SK-N-SH (cell line): ENCODE measurements around the gene ABHD10. TPM values are rescaled to one million over a fixed set of nuclear protein-coding genes. Genes with fewer than 3 reads are reported as not detected.

Source experiments
- CTCF ChIA-PET: fragments of 300-600, 350-600 bp; formaldehyde crosslinking; extraction: SDS; loops from one replicate; lab custom pipeline; 2021; lab: Yijun Ruan, JAX
- POLR2A ChIA-PET: fragments of 350-600 bp; sonication (Branson Sonifier 250); formaldehyde crosslinking; extraction: SDS; loops from one replicate; lab custom pipeline; 2020; ENCODE audit warnings: antibody characterized with exemption, inconsistent platforms; lab: Yijun Ruan, JAX
- DNase-seq: peaks from one replicate; pipeline ENCODE4 v3.0.0; 2012
- H2AFZ ChIP-seq: fragments of 200-600 bp; sonication (generic); 2 replicates; pipeline ENCODE4 v1.8.1; 2016; ENCODE audit warnings: antibody characterized with exemption, mild to moderate bottlenecking, low read depth
- H3F3A ChIP-seq: fragments of 200-600 bp; sonication (generic); replicated peaks from 2 replicates; pipeline ENCODE3; 2016; ENCODE audit warnings: antibody characterized with exemption, mild to moderate bottlenecking; ENCODE audit not compliant: insufficient read depth
- H3K27ac ChIP-seq, 2 experiments: fragments of 200-500 bp in 1 of 2; fragments of 200-600 bp in 1 of 2; sonication (Bioruptor generic) in 1 of 2; sonication (generic), shearing (Covaris generic) in 1 of 2; 2 replicates each; pipeline versions ENCODE4 v1.5.1 to v1.6.1; 2014 to 2016; ENCODE audit warnings: low read depth in 2 of 2, inconsistent platforms in 1 of 2, low read length in 1 of 2, mild to moderate bottlenecking in 1 of 2, mixed read lengths in 1 of 2
- H3K27me3 ChIP-seq: fragments of 200-600 bp; sonication (generic), shearing (Covaris generic); 2 replicates; pipeline ENCODE4 v1.6.1; 2016; ENCODE audit warnings: mixed run types; ENCODE audit not compliant: insufficient read depth
- H3K36me3 ChIP-seq, 2 experiments: fragments of 200-500 bp in 1 of 2; fragments of 200-600 bp in 1 of 2; sonication (Bioruptor generic) in 1 of 2; sonication (generic) in 1 of 2; replicated peaks in 1 of 2; 2 replicates each; pipeline versions ENCODE3 to v1.5.1; 2014 to 2016; ENCODE audit warnings: low read length in 1 of 2, mild to moderate bottlenecking in 1 of 2; ENCODE audit not compliant: insufficient read depth in 2 of 2, control insufficient read depth in 1 of 2
- H3K4me1 ChIP-seq, 2 experiments: fragments of 200-500 bp in 1 of 2; fragments of 200-600 bp in 1 of 2; sonication (Bioruptor generic) in 1 of 2; sonication (generic), shearing (Covaris generic) in 1 of 2; 2 replicates each; pipeline versions ENCODE4 v1.5.1 to v1.6.1; 2014 to 2016; ENCODE audit warnings: low read depth in 1 of 2, low read length in 1 of 2, mixed run types in 1 of 2; ENCODE audit not compliant: insufficient read depth in 2 of 2, control insufficient read depth in 1 of 2
- H3K4me2 ChIP-seq: fragments of 200-600 bp; sonication (generic), shearing (Covaris generic); 2 replicates; pipeline ENCODE4 v1.6.1; 2017; ENCODE audit warnings: mixed run types
- H3K4me3 ChIP-seq, 2 experiments: fragments of 200-500 bp in 1 of 2; fragments of 200-600 bp in 1 of 2; sonication (Bioruptor generic) in 1 of 2; sonication (generic), shearing (Covaris generic) in 1 of 2; 2 replicates each; pipeline versions ENCODE4 v1.5.1 to v1.8.1; 2014 to 2016; ENCODE audit warnings: low read depth in 2 of 2, inconsistent platforms in 1 of 2, low read length in 1 of 2, mild to moderate bottlenecking in 1 of 2, mixed read lengths in 1 of 2, moderate library complexity in 1 of 2
- H3K79me2 ChIP-seq: fragments of 200-600 bp; sonication (generic); 2 replicates; pipeline ENCODE4 v1.8.1; 2017; ENCODE audit warnings: mild to moderate bottlenecking; ENCODE audit not compliant: insufficient read depth
- H3K9ac ChIP-seq: fragments of 200-600 bp; sonication (generic); 2 replicates; pipeline ENCODE4 v1.6.1; 2017; ENCODE audit warnings: mixed run types
- H3K9me2 ChIP-seq: fragments of 200-600 bp; sonication (generic); 2 replicates; pipeline ENCODE4 v1.6.1; 2017; ENCODE audit warnings: mixed run types
- H3K9me3 ChIP-seq: fragments of 200-600 bp; sonication (generic); 2 replicates; pipeline ENCODE4 v1.6.1; 2017; ENCODE audit warnings: mixed run types, mild to moderate bottlenecking, moderate library complexity
- H4K20me1 ChIP-seq: fragments of 200-600 bp; sonication (generic); 2 replicates; pipeline ENCODE4 v1.6.1; 2017; ENCODE audit warnings: mild to moderate bottlenecking, mixed run types; ENCODE audit not compliant: insufficient read depth
- CHD2 ChIP-seq: fragments of 150-350 bp; IDR thresholded peaks from 2 replicates; pipeline ENCODE4 v1.6.1; 2018; ENCODE audit warnings: low read length; ENCODE audit not compliant: partially characterized antibody
- EP300 ChIP-seq, 2 experiments: IDR thresholded peaks; 2 replicates each; pipeline versions ENCODE4 v1.4.0 to v1.6.1; 2012; ENCODE audit warnings: borderline replicate concordance in 1 of 2, low read depth in 1 of 2, low read length in 1 of 2
- EZH2phosphoT487 ChIP-seq: fragments of 200-600 bp; sonication (generic); IDR thresholded peaks from 2 replicates; pipeline ENCODE4 v1.6.1; 2017; ENCODE audit warnings: low read depth, mixed run types, mild to moderate bottlenecking, antibody characterized with exemption, moderate library complexity, borderline replicate concordance
- GABPA ChIP-seq: IDR thresholded peaks from 2 replicates; pipeline ENCODE4 v1.4.0; 2012; ENCODE audit warnings: low read depth, mild to moderate bottlenecking
- MEF2A ChIP-seq: IDR thresholded peaks from 2 replicates; pipeline ENCODE4 v1.4.0; 2012; ENCODE audit warnings: low read depth, borderline replicate concordance
- NFIC ChIP-seq: IDR thresholded peaks from 2 replicates; pipeline ENCODE4 v1.4.0; 2012; ENCODE audit warnings: borderline replicate concordance
- NRF1 ChIP-seq: IDR thresholded peaks from 2 replicates; pipeline ENCODE4 v1.6.1; 2012; ENCODE audit warnings: low read depth, mild to moderate bottlenecking, low read length
- RCOR1 ChIP-seq: fragments of 150-350 bp; IDR thresholded peaks from 2 replicates; pipeline ENCODE4 v1.6.1; 2017; ENCODE audit warnings: antibody characterized with exemption, low read length
- RXRA ChIP-seq: IDR thresholded peaks from 2 replicates; pipeline ENCODE4 v1.4.0; 2012; ENCODE audit warnings: low read depth, mild to moderate bottlenecking, borderline replicate concordance
- SIN3A ChIP-seq: IDR thresholded peaks from 2 replicates; pipeline ENCODE4 v1.6.1; 2012; ENCODE audit warnings: low read depth, mild to moderate bottlenecking, low read length, moderate library complexity, borderline replicate concordance
- TAF1 ChIP-seq: IDR thresholded peaks from 2 replicates; pipeline ENCODE4 v1.6.1; 2012; ENCODE audit warnings: low read depth, mild to moderate bottlenecking, low read length, moderate library complexity, borderline replicate concordance
- WGBS: methylation state at CpG from one replicate; pipeline ENCODE4 v1.1.6; 2017; ENCODE audit warnings: low lambda C conversion rate; 5-methylcytosine and 5-hydroxymethylcytosine counted together
- polyA plus RNA-seq, 3 experiments: library from polyadenylated mRNA; depleted of rRNA; stranded (reverse); fragments of >200 nt; gene quantifications; 2 replicates each; pipeline ENCODE4 v1.2.3, GENCODE V29; 2012
- TF ChIP-seq, protein P1 (sequence below): IDR thresholded peaks from 2 replicates; pipeline ENCODE4 v1.6.1; 2012; ENCODE audit warnings: mild to moderate bottlenecking, low read depth, low read length, moderate library complexity
- TF ChIP-seq, protein P2 (sequence below): fragments of 200-600 bp; sonication (generic); IDR thresholded peaks from 2 replicates; pipeline ENCODE4 v1.6.1; 2017; ENCODE audit warnings: antibody characterized with exemption, mild to moderate bottlenecking, moderate library complexity
- TF ChIP-seq, protein P3 (sequence below): fragments of 150-350 bp; IDR thresholded peaks from 2 replicates; pipeline ENCODE4 v1.6.1; 2016; ENCODE audit warnings: mild to moderate bottlenecking, low read depth, low read length
- TF ChIP-seq, protein P4 (sequence below): fragments of 150-350 bp; IDR thresholded peaks from 2 replicates; pipeline ENCODE4 v1.6.1; 2017; ENCODE audit warnings: antibody characterized with exemption, low read length, low read depth, borderline replicate concordance

Gene ABHD10
- polyA plus RNA-seq, 1 of the 3 experiments (the other 2 are of a cell fraction) = 14.8 TPM

DNA sequence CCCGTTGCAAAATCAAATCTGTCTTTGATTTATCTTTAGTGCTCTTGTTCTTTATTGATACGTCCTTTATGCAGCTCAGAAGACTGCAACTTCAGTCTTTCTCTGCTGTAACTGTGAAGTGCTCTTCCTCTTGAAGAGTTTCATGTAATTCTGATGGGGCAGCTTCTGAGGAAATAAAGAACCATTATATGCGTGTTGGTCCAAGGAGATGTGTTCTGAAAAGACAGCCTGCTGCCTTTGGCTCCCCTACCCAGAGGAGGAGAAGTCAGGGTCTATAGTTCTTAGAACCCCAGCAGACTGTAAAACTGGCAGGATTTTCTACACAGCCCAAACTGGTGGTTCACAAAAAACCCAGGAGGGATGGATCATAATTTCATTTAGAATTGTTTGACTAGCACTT, 22.4 kb upstream of the ABHD10 start (continued):
- TF ChIP-seq, protein P1, sequence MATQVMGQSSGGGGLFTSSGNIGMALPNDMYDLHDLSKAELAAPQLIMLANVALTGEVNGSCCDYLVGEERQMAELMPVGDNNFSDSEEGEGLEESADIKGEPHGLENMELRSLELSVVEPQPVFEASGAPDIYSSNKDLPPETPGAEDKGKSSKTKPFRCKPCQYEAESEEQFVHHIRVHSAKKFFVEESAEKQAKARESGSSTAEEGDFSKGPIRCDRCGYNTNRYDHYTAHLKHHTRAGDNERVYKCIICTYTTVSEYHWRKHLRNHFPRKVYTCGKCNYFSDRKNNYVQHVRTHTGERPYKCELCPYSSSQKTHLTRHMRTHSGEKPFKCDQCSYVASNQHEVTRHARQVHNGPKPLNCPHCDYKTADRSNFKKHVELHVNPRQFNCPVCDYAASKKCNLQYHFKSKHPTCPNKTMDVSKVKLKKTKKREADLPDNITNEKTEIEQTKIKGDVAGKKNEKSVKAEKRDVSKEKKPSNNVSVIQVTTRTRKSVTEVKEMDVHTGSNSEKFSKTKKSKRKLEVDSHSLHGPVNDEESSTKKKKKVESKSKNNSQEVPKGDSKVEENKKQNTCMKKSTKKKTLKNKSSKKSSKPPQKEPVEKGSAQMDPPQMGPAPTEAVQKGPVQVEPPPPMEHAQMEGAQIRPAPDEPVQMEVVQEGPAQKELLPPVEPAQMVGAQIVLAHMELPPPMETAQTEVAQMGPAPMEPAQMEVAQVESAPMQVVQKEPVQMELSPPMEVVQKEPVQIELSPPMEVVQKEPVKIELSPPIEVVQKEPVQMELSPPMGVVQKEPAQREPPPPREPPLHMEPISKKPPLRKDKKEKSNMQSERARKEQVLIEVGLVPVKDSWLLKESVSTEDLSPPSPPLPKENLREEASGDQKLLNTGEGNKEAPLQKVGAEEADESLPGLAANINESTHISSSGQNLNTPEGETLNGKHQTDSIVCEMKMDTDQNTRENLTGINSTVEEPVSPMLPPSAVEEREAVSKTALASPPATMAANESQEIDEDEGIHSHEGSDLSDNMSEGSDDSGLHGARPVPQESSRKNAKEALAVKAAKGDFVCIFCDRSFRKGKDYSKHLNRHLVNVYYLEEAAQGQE = no peak
- no peak for TF ChIP-seq SIN3A
- no peak for TF ChIP-seq RCOR1
- TF ChIP-seq EP300 (IDR thresholded peaks at IDR 0.05; ENCODE audit: borderline replicate concordance in 1 of 2, low read depth in 1 of 2, low read length in 1 of 2) = no peak
- TF ChIP-seq, protein P2, sequence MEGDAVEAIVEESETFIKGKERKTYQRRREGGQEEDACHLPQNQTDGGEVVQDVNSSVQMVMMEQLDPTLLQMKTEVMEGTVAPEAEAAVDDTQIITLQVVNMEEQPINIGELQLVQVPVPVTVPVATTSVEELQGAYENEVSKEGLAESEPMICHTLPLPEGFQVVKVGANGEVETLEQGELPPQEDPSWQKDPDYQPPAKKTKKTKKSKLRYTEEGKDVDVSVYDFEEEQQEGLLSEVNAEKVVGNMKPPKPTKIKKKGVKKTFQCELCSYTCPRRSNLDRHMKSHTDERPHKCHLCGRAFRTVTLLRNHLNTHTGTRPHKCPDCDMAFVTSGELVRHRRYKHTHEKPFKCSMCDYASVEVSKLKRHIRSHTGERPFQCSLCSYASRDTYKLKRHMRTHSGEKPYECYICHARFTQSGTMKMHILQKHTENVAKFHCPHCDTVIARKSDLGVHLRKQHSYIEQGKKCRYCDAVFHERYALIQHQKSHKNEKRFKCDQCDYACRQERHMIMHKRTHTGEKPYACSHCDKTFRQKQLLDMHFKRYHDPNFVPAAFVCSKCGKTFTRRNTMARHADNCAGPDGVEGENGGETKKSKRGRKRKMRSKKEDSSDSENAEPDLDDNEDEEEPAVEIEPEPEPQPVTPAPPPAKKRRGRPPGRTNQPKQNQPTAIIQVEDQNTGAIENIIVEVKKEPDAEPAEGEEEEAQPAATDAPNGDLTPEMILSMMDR = no peak
- TF ChIP-seq CHD2 = no peak

DNA sequence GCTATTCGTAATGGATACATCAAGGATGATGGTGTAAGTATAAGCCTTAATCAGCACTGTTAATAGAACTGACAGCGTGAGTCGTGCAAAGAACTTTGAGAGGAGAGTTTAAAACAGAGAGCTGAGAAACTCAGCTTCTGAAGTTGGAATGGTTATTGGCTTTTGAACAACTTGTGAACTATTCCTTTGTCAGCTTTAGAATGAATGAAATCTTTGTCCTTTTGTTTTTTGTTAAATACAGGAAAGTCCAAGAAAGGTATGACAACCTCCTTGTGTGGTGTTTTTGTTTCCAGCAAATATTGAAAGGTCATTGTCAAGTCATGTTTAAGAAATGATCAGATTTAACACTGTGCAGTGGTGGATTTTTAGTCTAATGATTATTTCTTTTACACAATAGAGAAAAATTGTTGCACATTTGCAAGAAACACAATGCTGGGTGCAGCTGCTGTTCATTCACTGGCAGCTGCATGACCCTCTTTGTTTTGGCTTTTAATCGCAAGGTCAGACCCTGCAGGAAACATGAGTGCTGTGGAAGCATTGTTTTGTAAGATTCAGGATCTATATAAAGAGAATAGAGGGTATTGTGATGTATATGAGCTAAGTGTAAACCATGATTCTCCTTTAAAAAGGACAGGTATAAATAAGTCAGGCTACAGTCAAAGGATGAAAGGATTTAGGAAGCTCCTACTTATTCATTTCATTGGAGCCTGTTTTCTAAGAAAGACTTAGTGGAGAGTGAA, 21.7 kb upstream of the ABHD10 start:
- DNase-seq = no peak
- H3F3A ChIP-seq = peaks cover 15% of the 10 kb centered on the region
- H2AFZ ChIP-seq = no peak overlapping the region
- TF ChIP-seq, protein P3, sequence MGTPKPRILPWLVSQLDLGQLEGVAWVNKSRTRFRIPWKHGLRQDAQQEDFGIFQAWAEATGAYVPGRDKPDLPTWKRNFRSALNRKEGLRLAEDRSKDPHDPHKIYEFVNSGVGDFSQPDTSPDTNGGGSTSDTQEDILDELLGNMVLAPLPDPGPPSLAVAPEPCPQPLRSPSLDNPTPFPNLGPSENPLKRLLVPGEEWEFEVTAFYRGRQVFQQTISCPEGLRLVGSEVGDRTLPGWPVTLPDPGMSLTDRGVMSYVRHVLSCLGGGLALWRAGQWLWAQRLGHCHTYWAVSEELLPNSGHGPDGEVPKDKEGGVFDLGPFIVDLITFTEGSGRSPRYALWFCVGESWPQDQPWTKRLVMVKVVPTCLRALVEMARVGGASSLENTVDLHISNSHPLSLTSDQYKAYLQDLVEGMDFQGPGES = no peak
- TF ChIP-seq, protein P4, sequence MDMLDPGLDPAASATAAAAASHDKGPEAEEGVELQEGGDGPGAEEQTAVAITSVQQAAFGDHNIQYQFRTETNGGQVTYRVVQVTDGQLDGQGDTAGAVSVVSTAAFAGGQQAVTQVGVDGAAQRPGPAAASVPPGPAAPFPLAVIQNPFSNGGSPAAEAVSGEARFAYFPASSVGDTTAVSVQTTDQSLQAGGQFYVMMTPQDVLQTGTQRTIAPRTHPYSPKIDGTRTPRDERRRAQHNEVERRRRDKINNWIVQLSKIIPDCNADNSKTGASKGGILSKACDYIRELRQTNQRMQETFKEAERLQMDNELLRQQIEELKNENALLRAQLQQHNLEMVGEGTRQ = no peak
- TF ChIP-seq NRF1 (no peak), EP300 (IDR thresholded peaks at IDR 0.05; ENCODE audit: borderline replicate concordance in 1 of 2, low read depth in 1 of 2, low read length in 1 of 2) (no peak), GABPA (no peak), NFIC (no peak), TAF1 (no peak), MEF2A (no peak), EZH2phosphoT487 (no peak), RXRA (no peak)
- H4K20me1 ChIP-seq = no peaks in the 10 kb centered on the region
- H3K4me3 ChIP-seq = no peak overlapping the region
- 95% methylated on average over 4 of the region's 4 CpGs for WGBS
- no peak overlapping the region for H3K9ac ChIP-seq
- ChIA-PET CTCF (interaction anchor here (0.7 to 4.4 kb wide), 6 partner anchors 10 to 241 kb away, joined by 3 to 26 read pairs (median 4); no protein-coding TSS in a partner anchor), POLR2A (no interaction called here)
- peaks cover 9 to 10% of the 10 kb centered on the region in 2 experiments; a peak in 3 of 4 replicates for H3K4me1 ChIP-seq
- H3K9me3 ChIP-seq = no peaks in the 10 kb centered on the region
- H3K27ac ChIP-seq = no peak overlapping the region
- peaks cover 22 to 77% of the 10 kb centered on the region in 2 experiments for H3K36me3 ChIP-seq
- H3K4me2 ChIP-seq = no peak overlapping the region
- H3K27me3 ChIP-seq = no peaks in the 10 kb centered on the region
- no peaks in the 10 kb centered on the region for H3K9me2 ChIP-seq
- peaks cover 3% of the 10 kb centered on the region; the same call in 1 of the 2 replicates for H3K79me2 ChIP-seq
